Measurements from ENCODE around the gene SACS.
"Not testable (repeated sequence)": the region's sequence is repeated elsewhere in the genome, so short reads cannot be mapped to it uniquely, and the experiment has no call there.

Gene SACS

DNA sequence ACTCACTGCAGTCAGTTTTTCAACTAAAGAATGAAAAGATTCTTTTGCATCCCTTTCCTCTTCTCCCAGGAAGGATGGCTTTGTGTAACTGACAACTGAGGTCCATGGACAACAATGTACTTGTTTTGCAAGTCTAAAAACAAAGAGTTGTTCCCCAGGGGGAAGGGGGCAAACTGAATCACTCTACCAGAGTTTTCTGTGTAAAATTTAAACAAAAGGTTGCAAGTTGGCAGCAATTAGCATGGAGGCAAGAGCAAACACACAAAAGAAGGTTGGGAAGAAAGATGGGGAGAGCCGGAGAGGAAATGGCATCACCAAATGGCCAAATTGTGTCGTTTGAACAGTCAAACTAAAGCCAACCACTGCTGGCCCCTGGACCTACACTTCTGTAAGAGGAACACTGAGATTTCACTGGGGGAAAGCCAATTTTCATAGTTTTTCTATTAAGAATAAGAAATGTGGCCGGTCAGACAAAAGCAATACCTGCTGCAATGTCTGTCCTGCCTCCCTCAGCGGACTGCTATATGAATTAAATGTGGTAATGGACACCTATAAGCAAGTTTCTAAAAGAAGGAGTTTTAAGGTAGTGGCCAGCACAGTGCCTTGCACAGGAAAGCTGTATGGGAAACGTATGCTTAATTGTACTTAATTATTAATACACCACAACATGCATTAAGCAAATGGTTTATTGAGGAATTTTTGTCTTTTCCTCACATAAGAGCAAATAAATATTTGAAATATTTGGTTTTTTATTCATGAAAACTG is 16.1 kb upstream of the SACS start:
- no peaks in the 10 kb centered on the region for H3K4me1 ChIP-seq (ENCODE audit: control insufficient read depth, insufficient read depth, low read length)
- H3K27ac ChIP-seq (ENCODE audit: low read depth, low read length): no peak overlapping the region
- no peaks in the 10 kb centered on the region for H3K36me3 ChIP-seq (ENCODE audit: control insufficient read depth, insufficient read depth, low read length)
- H3K27me3 ChIP-seq (ENCODE audit: control insufficient read depth, insufficient read depth, low read length): no peaks in the 10 kb centered on the region
- no peak overlapping the region for H3K9ac ChIP-seq (ENCODE audit: low read length)
- H3K4me3 ChIP-seq (ENCODE audit: low read length): no peak overlapping the region

GRCh38 chr13:23447927-23448326 is 14.4 kb upstream of the SACS start:
- H3K4me3 ChIP-seq (ENCODE audit: low read length): no peak overlapping the region
- no peaks in the 10 kb centered on the region for H3K36me3 ChIP-seq (ENCODE audit: control insufficient read depth, insufficient read depth, low read length)
- H3K9ac ChIP-seq (ENCODE audit: low read length): no peak overlapping the region
- no peak overlapping the region for H3K27ac ChIP-seq (ENCODE audit: low read depth, low read length)
- H3K4me1 ChIP-seq (ENCODE audit: control insufficient read depth, insufficient read depth, low read length): no peaks in the 10 kb centered on the region
- H3K27me3 ChIP-seq (ENCODE audit: control insufficient read depth, insufficient read depth, low read length): no peaks in the 10 kb centered on the region

DNA sequence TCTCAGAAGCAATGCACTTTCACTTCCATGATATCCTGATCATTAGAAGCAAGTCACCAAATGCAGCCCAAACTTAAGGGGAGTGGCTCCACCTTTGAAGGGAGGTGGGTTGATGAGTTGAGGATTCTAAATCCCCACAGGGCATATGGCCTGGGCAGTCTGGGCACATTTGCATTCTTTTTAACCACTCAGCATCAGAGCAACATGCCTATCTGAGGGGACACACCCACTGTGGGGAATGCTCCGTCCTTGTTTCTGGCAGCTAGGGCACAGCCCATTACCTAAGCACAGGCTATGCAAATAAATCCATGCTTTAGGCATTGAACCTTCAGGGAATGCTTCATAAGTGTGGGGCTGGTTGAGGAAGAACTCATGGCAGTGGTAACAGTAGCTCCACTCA is 12.3 kb upstream of the SACS start:
- Histone ChIP-seq H3K36me3 (ENCODE audit: control insufficient read depth, insufficient read depth, low read length) (no peaks in the 10 kb centered on the region), H3K27ac (ENCODE audit: low read depth, low read length) (no peak overlapping the region), H3K27me3 (ENCODE audit: control insufficient read depth, insufficient read depth, low read length) (no peaks in the 10 kb centered on the region), H3K4me1 (ENCODE audit: control insufficient read depth, insufficient read depth, low read length) (no peaks in the 10 kb centered on the region), H3K9ac (ENCODE audit: low read length) (no peak overlapping the region), H3K4me3 (ENCODE audit: low read length) (no peak overlapping the region)

DNA sequence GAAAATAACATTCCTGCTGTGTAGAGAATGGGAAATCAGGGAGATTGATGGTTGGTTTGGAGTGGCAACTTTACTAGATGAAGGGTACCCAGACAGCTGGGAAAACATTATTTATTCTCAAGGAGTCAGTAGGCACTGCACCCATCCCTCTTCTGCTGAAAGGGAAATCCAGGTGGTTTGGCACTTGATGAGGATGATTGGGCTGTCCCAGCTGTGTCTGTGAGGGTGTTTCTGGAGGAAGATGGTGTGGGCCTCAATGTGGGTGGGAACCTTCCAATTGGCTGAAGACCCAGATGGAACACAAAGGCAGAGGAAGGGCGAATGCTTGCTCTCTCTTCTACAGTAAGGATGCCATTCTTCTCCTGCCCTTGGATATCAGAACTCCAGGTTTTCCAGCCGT is 10.4 kb upstream of the SACS start:
- Histone ChIP-seq H3K27me3 (ENCODE audit: control insufficient read depth, insufficient read depth, low read length) (no peaks in the 10 kb centered on the region), H3K4me3 (ENCODE audit: low read length) (no peak overlapping the region), H3K4me1 (ENCODE audit: control insufficient read depth, insufficient read depth, low read length) (no peaks in the 10 kb centered on the region), H3K36me3 (ENCODE audit: control insufficient read depth, insufficient read depth, low read length) (no peaks in the 10 kb centered on the region), H3K27ac (ENCODE audit: low read depth, low read length) (no peak overlapping the region), H3K9ac (ENCODE audit: low read length) (no peak overlapping the region)

DNA sequence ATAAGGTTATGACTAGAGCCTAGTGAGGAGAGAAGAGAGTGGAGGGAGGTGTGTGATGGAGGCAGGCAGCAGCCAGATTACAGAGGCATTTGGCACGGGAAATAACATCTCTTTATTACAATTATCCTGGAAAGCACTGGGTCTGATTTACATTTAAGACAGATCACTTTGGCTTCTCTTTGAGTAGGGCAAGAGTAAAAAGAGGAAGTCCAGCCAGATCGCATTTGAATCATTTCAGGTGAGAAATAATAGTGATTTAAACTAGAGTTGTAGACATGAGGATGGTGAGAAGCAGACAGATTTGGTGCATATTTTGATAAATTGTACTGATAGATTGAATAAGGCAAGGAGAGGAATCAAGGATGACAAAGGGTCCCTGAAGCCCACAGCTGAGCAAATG is 9.6 kb upstream of the SACS start:
- Histone ChIP-seq H3K36me3 (ENCODE audit: control insufficient read depth, insufficient read depth, low read length) (no peaks in the 10 kb centered on the region), H3K9ac (ENCODE audit: low read length) (no peak overlapping the region), H3K4me1 (ENCODE audit: control insufficient read depth, insufficient read depth, low read length) (no peaks in the 10 kb centered on the region), H3K27ac (ENCODE audit: low read depth, low read length) (no peak overlapping the region), H3K4me3 (ENCODE audit: low read length) (no peak overlapping the region), H3K27me3 (ENCODE audit: control insufficient read depth, insufficient read depth, low read length) (no peaks in the 10 kb centered on the region)

GRCh38 chr13:23440821-23441618 is 7.5 kb upstream of the SACS start:
- no peaks in the 10 kb centered on the region for H3K27me3 ChIP-seq (ENCODE audit: control insufficient read depth, insufficient read depth, low read length)
- H3K27ac ChIP-seq (ENCODE audit: low read depth, low read length): no peak overlapping the region
- H3K4me3 ChIP-seq (ENCODE audit: low read length): no peak overlapping the region
- no peaks in the 10 kb centered on the region for H3K36me3 ChIP-seq (ENCODE audit: control insufficient read depth, insufficient read depth, low read length)
- H3K4me1 ChIP-seq (ENCODE audit: control insufficient read depth, insufficient read depth, low read length): no peaks in the 10 kb centered on the region
- H3K9ac ChIP-seq (ENCODE audit: low read length): no peak overlapping the region

GRCh38 chr13:23440324-23440723 is 6.8 kb upstream of the SACS start:
- H3K36me3 ChIP-seq (ENCODE audit: control insufficient read depth, insufficient read depth, low read length); H3K27me3 ChIP-seq (ENCODE audit: control insufficient read depth, insufficient read depth, low read length); H3K4me1 ChIP-seq (ENCODE audit: control insufficient read depth, insufficient read depth, low read length); H3K4me3 ChIP-seq (ENCODE audit: low read length); H3K9ac ChIP-seq (ENCODE audit: low read length); H3K27ac ChIP-seq (ENCODE audit: low read depth, low read length): not testable (repeated sequence)

- Histone ChIP-seq H3K4me1 (ENCODE audit: control insufficient read depth, insufficient read depth, low read length) (no peaks in the 10 kb centered on the region), H3K36me3 (ENCODE audit: control insufficient read depth, insufficient read depth, low read length) (no peaks in the 10 kb centered on the region), H3K27me3 (ENCODE audit: control insufficient read depth, insufficient read depth, low read length) (no peaks in the 10 kb centered on the region), H3K27ac (ENCODE audit: low read depth, low read length) (no peak overlapping the region), H3K4me3 (ENCODE audit: low read length) (no peak overlapping the region), H3K9ac (ENCODE audit: low read length) (no peak overlapping the region)
Observed at GRCh38 chr13:23437916-23438315, 4.4 kb upstream of the SACS start.

DNA sequence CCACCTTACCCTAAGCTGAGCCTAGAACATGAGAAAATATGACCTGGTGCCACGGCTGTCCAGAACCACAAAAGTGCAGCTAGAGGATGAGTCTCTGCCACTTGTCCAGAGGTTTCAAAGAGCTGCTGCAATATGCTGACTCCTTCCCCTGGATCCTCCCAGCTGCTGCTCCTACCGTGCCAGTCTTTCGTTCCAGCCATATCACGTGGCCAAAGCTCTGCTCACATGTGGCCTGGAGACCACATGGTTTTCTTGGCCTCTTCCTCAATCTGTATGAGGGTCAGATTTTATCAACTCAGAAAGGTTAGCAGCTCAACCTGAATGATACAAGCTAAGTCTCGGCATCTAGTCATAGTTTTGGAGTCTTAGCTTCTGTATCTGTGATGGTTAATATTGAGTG is 3.2 kb upstream of the SACS start:
- H3K4me1 ChIP-seq (ENCODE audit: control insufficient read depth, insufficient read depth, low read length): no peaks in the 10 kb centered on the region
- no peaks in the 10 kb centered on the region for H3K36me3 ChIP-seq (ENCODE audit: control insufficient read depth, insufficient read depth, low read length)
- no peak overlapping the region for H3K27ac ChIP-seq (ENCODE audit: low read depth, low read length)
- no peak overlapping the region for H3K4me3 ChIP-seq (ENCODE audit: low read length)
- no peak overlapping the region for H3K9ac ChIP-seq (ENCODE audit: low read length)
- H3K27me3 ChIP-seq (ENCODE audit: control insufficient read depth, insufficient read depth, low read length): no peaks in the 10 kb centered on the region

GRCh38 chr13:23434491-23434890 is 989 bp upstream of the SACS start:
- no peak overlapping the region for H3K27ac ChIP-seq (ENCODE audit: low read depth, low read length)

DNA sequence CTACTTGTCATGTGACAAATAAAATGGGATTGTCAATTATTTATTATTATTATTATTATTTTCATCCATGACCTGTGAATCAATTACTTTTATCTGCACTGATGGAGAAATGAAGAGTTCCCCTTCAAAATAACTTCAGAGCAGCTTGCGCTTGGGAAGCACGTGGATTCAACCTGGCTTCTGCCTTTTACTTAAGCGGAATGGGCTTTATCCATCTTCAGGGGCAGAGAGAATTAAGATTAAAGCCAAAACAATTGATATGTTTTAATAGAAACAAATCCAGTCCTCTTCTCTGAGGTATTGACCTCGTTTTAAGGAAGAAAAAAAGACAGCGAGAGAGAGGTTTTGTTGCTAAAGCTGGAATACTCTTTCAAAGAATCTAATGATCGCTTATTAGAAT is 876 bp downstream of the SACS start:
- Histone ChIP-seq H3K9ac (ENCODE audit: low read length) (no peak overlapping the region), H3K4me1 (ENCODE audit: control insufficient read depth, insufficient read depth, low read length) (peaks cover 11% of the 10 kb centered on the region), H3K27me3 (ENCODE audit: control insufficient read depth, insufficient read depth, low read length) (no peaks in the 10 kb centered on the region), H3K27ac (ENCODE audit: low read depth, low read length) (no peak overlapping the region), H3K36me3 (ENCODE audit: control insufficient read depth, insufficient read depth, low read length) (no peaks in the 10 kb centered on the region), H3K4me3 (ENCODE audit: low read length) (peak overlapping the region; percentile 69)

More at GRCh38 chr13:23434491-23434890, 989 bp upstream of the SACS start:
- Histone ChIP-seq H3K4me1 (ENCODE audit: control insufficient read depth, insufficient read depth, low read length) (no peaks in the 10 kb centered on the region), H3K27me3 (ENCODE audit: control insufficient read depth, insufficient read depth, low read length) (no peaks in the 10 kb centered on the region), H3K9ac (ENCODE audit: low read length) (no peak overlapping the region), H3K4me3 (ENCODE audit: low read length) (no peak overlapping the region), H3K36me3 (ENCODE audit: control insufficient read depth, insufficient read depth, low read length) (no peaks in the 10 kb centered on the region)

DNA sequence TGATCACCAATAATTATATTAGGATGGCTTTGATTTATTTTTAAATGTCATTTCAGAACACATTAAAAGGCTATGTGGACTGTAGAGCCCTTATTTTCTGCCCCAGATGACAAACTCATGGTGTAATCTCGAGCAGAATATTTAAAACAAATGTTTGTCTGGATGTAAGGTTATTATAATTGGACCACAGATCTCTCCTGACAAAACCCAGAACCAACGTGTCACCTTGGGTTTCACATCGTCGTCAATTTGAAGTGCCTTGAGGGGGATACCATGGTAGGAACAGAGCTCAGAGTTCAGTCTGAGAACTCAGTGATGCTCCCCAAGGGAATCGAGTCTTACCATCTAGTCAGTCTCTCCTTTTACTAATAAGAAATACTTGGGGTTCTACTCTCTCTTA is 2.8 kb downstream of the SACS start:
- H3K27ac ChIP-seq (ENCODE audit: low read depth, low read length): no peak overlapping the region
- no peaks in the 10 kb centered on the region for H3K27me3 ChIP-seq (ENCODE audit: control insufficient read depth, insufficient read depth, low read length)
- peaks cover 21% of the 10 kb centered on the region for H3K4me1 ChIP-seq (ENCODE audit: control insufficient read depth, insufficient read depth, low read length)
- H3K9ac ChIP-seq (ENCODE audit: low read length): no peak overlapping the region
- H3K36me3 ChIP-seq (ENCODE audit: control insufficient read depth, insufficient read depth, low read length): no peaks in the 10 kb centered on the region
- no peak overlapping the region for H3K4me3 ChIP-seq (ENCODE audit: low read length)

Data from rectal smooth muscle tissue (tissue), 1 donor.